HS-27A (cell line): ENCODE measurements around the gene INPP1.

Source experiments
- DNase-seq: peaks from one replicate; pipeline ENCODE4 v3.0.0-alpha.2; 2012; ENCODE audit warnings: low read depth, missing footprints

INPP1 gene

GRCh38 chr2:190362894-190363293 is 19.5 kb downstream of the INPP1 start:
- DNase-seq: no peak

DNA sequence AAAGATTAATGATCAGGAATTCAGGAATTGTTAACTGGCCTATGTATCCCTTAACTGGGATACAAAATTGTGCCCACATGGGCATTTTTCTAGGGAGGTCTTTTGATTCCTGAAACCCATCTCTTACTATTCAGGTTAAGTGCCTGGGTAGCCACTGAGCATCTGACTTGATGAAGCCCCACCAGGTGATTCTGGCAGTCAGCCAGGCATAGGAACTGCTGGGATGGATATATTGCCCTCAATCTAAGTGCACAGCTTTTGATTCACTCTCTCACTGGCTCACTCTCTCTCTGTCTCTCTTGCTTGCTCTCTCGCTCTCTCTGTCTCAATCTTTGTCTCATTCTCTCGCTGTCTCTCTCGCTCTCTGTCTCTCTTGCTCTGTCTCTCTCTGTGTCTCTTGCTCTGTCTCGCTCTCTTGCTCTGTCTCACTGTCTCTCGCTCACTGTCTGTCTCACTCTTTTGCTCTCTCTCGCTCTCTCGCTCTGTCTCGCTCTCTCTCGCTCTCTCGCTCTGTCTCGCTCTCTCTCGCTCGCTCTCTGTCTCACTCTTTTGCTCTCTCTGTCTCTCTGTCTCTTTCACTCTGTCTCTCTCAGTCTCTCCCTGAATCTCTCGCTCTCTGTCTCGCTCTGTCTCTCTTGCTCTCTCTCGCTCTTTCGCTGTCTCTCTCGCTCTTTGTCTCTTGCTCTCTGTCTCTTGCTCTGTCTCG is 22.3 kb downstream of the INPP1 start:
- no peak for DNase-seq

DNA sequence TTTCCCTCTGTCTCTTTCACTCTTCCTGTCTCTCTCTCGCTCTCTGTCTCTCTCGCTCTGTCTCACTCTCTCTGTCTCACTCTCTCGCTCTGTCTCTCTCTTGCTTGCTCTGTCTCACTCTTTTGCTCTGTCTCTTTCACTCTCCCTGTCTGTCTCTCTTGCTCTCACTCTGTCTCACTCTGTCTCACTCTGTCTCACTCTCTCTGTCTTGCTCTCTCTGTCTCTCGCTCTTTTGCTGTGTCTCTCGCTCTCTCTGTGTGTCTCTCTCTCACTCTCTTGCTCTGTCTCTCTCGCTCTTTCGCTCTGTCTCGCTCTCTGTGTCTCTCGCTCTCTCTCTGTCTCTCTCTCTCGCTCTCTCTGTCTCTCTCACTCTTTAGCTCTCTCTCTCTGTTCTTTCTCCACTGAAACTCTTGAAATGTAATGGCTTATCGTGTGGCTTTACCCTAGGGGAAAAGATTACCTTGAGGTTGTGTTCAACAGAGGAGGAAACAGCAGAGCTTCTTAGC is 22.9 kb downstream of the INPP1 start:
- DNase-seq: no peak

- DNase-seq: no peak
These were observed 23.7 kb downstream of the INPP1 start for GRCh38 chr2:190367091-190367490.

- DNase-seq: no peak
These were observed 26.2 kb downstream of the INPP1 start for GRCh38 chr2:190369635-190370034.

DNA sequence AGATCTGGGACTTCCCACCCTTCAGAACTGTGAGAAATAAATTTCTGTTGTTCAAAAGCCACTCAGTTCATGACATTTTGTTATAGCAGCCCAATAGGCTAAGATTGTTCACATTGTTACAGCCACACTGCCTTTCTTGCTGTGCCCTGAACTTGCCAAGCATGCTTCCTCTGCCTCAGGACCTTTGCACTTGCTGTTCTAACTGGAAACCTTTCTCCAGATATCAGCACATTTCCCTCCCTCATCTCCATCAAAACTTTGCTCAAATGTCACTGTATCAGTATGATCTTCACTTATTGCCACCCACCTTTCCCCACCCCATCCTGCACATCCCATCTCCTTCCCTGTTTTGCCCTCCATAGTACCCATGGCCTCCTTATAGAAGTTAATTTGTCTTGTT is 32.7 kb downstream of the INPP1 start:
- no peak for DNase-seq

- DNase-seq: no peak
These were observed 33.3 kb downstream of the INPP1 start for GRCh38 chr2:190376591-190377245.

DNA sequence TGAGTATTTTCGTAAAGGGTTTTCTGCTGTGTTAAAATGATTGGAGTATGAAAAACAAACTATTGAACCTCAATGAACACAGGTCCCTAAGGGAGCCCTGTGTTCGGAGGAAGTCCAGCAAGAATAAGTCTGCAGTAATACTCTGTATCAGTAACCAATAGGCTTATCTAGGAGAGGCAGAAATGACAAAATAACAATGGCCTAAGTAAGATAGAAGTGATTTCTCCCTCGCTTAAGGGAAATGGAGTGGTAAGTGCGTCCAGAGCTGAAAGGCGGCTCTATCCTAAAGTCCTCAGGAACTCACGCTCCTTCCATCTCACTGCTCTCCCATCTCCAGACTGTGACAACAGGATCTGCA is 35.5 kb downstream of the INPP1 start:
- DNase-seq: no peak

GRCh38 chr2:190379249-190379964 is 36.0 kb downstream of the INPP1 start:
- no peak for DNase-seq

- DNase-seq: no peak
These were observed 37.6 kb downstream of the INPP1 start for GRCh38 chr2:190380962-190381412.

DNA sequence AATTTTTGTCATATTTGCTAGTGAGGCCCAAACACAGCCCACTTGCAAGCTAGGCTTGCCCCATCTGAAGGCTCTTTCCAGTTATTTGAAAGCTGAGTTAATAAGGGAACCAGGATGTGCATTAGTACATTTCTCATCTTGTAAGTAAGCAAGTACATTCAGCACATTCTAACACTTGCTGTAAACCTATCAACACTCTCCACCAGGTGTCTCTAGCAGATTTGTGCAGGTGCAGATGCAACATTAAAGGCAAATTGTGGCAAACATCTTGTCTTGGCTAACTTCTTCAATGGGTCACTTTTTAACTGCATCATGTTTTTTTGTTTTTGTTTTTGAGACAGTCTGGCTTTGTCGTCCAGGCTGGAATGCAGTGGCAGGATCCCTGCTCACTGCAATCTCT is 39.5 kb downstream of the INPP1 start:
- no peak for DNase-seq

GRCh38 chr2:190387422-190387821 is 44.0 kb downstream of the INPP1 start:
- no peak for DNase-seq

- DNase-seq: no peak
These were observed 52.9 kb downstream of the INPP1 start for GRCh38 chr2:190396271-190396670.

GRCh38 chr2:190402986-190403603 is 59.7 kb downstream of the INPP1 start:
- DNase-seq: no peak

GRCh38 chr2:190404487-190404886 is 61.1 kb downstream of the INPP1 start:
- DNase-seq: no peak

GRCh38 chr2:190405070-190405469 is 61.7 kb downstream of the INPP1 start:
- DNase-seq: no peak

GRCh38 chr2:190405995-190406394 is 62.6 kb downstream of the INPP1 start:
- no peak for DNase-seq

DNA sequence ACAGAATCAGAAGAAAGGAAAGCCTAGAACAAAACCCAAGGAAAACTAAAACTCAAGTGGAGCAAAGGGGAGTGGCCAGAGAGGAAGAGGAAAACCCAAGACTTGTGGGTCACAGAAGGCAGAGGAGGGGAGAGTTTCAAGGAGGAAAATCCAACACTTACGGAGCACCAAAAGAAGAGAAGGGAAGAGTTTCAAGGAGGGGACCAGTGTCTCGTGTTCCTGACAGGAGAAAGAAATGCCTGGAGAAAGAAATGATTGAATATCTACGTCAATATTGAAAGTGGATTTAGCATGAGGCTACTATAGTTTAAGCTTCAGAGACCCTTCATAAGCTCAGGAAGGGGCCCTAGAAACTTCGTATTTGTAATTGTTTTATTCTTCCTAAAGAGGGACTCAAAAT is 63.4 kb downstream of the INPP1 start:
- DNase-seq: no peak

- no peak for DNase-seq
These were observed 63.9 kb downstream of the INPP1 start for GRCh38 chr2:190407246-190407661.

DNA sequence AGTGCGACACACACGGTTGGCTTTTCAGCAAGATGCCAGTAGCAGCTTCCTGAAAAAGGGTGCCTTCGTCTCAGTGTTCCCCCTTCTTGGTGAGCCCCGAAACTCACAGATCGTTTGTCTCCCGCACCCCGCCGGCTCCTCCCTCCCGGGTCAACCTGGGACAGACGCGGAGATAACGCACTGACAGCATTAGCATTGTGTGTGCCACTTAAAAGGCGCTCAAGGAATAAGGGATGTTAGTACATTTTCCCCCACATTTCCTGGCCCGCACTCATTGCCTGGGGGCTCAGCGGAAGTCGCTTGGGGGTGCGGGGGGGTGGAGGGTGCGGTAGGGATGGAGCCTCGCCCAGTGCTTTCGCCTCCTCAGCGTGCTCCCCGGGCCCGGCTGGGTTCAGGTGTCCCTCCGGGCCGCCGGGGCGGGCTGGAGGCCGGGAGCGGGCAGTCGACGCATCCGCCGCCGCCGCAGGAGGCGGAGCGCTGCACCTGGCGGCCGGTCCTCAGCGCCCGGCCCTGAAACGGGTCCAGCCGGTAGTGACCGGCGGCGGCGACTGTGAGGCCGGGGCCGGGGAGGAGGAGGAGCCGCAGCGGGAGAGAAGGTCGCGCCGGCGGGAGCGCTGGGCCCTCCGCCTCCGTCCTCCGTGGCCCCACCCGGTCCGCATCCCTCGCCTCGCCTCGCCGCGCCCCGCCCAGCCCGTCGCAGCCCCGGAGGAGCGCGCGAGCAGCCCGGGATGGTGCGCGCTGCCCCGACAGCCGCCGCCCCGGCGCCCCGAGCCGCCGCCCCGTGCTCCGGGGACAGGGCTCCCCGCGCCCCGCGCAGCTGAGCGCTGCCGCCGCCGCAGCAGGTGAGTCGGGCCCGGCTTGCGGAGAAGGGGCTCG is 64.5 kb downstream of the INPP1 start, which contains the start of gene MFSD6:
Gene MFSD6 (plus strand): TSS at position 694 of the 876 bp plus-strand sequence. CDS start 27,675 bp downstream, outside the sequence.
- no peak for DNase-seq

DNA sequence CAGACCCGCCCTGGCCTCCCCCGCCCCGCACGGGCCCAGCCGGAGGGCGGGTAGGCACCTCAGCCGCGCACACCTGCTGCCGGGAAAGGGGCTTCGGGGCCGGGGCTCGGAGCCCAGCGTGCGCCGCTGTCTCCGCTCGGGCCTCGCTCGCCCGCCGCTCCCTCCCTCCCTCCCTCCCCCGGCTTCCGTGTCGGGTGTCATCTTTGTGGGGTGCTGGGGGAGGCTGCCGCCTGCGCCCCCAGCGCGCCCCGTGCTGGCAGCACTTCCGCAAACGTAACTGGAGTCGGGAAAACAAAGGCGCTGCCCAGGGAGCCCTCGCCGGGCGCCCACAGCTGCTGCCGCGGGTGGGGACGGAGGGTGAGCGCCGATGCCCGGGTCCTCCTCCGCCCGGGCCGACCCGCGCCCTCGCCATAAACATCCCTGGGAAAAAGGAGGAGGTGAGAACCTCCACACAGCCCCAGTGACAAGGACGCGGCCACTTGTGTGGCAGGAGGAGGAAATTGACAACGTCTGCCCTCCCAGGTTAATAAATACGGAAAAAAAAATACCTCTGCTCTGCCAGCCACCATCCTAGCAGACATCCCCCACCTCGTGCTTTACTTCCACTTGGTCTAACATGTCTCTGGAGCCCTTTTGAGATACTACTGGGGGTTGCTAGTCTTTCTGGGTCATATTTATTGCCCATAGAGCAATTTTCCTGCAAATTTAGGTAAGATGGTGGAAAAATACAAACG is 65.3 kb downstream of the INPP1 start:
- DNase-seq: peak; percentile 3
